Stimulated activated CD4-positive, alpha-beta T cell treated with anti-CD3 and anti-CD28 coated beads, Interleukin-12 subunit alpha, Interleukin-12 subunit beta, amount 100 ng/mL, for 48 hours (primary cell): ENCODE data around the gene CTDP1.
"Not testable (repeated sequence)": the region's sequence is repeated elsewhere in the genome, so short reads cannot be mapped to it uniquely, and the experiment has no call there.

Source experiments
- DNase-seq, 3 donors: peaks; one replicate each; pipeline ENCODE4 v3.0.0-alpha.2; 2020; ENCODE audit warnings: low read depth in 2 of 3, low spot score in 1 of 3

CTDP1 gene

DNA sequence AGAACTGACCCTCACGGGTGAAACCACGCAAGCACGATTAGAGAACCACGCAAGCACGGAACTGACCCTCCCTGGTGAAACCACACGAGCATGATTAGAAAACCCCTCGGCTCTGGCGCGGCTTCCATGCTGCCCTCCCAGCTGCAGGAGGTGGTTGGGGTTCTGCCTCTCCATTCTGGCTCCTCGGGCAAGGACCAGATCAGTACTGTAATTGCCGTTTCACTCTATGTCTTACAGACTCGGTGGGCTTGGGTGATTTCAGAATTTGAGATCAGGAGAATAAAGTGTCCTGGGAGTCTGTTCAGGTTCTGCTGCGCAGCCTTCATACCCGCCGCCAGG, 59.8 kb downstream of the CTDP1 start:
- DNase-seq, result no peak

DNA sequence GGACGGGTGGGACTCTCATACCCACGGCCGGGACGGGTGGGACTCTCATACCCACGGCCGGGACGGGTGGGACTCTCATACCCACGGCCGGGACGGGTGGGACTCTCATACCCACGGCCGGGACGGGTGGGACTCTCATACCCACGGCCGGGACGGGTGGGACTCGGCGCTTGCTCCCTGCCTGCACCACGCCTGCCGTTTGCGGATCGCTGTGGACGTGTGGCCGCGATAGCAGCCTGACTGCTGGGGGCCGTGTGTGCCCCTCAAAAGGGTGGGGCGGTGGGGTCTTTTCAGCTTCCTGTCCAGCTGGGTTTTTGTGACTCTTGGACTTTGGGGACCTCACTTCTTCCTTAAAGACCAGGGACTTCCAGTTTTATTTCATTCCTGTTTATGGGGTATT, 60.4 kb downstream of the CTDP1 start:
- DNase-seq, result not testable (repeated sequence)

DNA sequence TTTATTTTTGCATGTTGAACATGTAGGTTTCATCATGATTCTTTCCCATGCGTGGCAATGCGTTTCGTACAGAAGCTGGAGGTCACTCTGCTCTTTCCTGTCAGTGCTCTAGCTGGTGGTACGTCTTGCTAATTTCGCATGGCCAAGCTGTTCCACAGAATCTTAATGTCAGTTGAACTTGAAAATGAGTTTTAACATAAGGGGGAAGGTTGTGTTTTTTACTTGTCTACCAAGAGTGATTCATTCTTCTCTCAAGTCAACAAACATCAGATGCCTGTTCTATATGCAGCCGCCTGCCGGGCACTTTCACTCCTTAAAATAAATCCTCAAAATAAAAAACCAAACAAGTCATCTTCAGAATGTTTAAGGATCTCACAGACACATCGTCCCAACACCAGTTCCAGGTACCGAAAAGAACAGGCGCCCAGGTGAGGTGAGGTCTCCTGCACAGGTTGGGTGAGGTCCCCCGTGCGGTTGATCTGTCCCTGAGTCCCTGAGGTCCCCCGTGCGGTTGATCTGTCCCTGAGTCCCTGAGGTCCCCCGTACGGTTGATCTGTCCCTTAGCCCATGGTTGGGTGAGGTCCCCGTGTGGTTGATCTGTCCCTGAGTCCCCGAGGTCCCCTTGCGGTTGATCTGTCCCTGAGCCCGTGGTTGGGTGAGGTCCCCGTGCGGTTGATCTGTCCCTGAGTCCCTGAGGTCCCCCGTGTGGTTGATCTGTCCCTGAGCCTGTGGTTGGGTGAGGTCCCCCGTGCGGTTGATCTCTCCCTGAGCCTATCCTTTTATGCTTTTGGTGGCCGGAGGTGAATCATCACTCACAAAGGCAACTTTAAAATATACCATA, 61.1 kb downstream of the CTDP1 start:
- no peak for DNase-seq

DNA sequence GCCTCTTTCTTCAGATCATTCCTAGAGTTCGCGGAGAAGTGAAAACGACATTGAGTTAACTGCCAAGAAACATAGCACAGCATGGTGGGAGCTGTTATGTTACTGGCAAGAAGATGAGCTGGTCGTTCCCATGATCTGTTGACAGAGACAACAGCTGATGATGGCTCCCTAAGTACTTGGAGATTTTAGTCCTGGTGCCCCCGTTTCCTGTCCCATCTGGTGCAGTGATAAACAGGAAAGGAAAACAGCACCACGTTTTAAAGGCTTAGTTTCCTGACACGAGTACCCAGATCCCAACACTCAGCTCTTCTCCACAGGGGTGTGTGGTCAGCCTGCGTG, 61.7 kb downstream of the CTDP1 start:
- DNase-seq, result no peak

DNA sequence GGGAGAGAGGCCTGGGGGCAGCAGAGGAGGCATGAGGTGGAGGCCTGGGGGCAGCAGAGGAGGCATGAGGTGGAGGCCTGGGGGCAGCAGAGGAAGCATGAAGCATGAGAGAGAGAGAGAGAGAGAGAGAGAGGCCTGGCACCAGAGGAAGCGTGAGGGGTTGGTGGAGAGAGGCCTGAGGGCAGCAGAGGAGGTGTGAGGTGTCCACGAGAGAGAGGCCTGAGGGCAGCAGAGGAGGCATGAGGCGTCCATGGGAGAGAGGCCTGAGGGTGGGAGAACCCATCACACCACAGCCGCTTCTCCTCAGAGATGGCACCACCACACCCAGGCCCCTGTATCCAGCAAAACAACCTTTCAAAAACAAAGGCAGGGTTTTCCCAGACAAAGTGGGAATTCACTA, 62.5 kb downstream of the CTDP1 start:
- no peak for DNase-seq

DNA sequence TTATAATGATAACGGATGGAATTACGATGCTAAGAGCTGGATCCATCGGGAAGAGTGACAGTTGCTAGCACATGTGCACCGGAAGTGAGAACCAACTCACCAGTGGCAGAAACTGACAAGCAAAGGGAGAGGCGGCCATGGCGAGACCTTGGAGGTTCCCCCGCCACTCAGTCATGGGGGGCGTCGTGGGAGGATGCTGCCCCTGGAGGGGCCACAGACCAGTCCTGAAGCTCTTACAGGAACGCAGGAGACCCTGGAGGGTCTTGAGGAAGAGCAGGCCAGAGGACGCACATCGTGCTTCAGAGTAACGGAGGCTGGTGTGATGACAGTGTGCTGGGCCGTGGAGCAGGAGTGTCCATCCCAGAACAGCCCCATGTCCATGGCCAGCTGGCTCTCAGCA, 65.0 kb downstream of the CTDP1 start:
- no peak for DNase-seq

DNA sequence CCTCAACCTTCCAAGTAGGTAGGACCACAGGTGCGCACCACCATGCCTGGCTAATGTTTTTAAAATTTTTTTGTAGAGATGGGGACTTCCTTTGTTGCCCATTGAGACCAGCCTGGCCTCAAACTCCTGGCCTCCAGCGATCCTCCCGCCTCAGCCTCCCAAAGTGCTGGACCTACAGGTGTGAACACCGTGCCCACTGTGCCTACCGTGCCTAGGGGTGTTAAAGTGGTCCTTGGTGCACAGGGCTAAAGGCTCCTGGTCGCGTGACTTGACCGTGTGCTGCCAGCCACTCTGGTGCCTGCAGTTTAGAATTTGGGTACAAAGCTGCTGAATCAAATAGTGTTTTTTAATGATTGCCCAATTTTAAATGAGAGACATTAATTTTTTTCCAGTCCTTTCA, 67.1 kb downstream of the CTDP1 start:
- DNase-seq, result no peak

DNA sequence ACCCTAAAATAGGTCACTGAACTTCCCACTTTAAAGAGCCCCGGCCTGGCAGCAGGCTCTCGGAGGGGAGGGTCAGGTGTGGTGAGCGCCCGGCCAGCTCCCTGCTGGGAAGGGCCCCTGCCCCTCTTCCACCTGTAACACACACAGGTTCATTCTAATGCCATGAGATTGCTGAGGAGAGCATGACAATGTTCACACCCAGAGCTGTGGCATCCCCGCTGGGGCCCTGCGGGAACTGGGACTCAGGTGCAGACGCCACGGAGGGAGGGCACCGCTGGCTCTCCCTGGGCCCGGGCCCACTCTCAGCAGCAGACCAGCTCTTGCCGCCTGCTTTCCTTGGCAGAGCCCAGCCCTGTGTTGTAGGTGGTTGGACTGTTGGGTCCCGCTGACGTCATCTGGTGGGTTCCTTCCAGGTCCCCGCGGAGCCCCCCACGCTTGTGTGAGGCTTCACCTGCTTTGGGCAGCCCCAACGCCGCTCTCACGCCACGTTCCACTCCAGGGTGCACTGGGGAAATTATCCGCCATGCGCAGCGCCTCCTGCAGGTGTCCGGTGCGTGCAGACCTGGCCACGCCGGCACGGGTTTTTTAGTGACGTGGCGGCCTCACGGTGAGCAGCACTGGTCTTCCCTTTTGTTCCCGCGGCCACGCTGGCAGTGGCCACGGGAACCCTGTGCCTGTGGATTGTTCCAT, 67.7 kb downstream of the CTDP1 start:
- no peak for DNase-seq

DNA sequence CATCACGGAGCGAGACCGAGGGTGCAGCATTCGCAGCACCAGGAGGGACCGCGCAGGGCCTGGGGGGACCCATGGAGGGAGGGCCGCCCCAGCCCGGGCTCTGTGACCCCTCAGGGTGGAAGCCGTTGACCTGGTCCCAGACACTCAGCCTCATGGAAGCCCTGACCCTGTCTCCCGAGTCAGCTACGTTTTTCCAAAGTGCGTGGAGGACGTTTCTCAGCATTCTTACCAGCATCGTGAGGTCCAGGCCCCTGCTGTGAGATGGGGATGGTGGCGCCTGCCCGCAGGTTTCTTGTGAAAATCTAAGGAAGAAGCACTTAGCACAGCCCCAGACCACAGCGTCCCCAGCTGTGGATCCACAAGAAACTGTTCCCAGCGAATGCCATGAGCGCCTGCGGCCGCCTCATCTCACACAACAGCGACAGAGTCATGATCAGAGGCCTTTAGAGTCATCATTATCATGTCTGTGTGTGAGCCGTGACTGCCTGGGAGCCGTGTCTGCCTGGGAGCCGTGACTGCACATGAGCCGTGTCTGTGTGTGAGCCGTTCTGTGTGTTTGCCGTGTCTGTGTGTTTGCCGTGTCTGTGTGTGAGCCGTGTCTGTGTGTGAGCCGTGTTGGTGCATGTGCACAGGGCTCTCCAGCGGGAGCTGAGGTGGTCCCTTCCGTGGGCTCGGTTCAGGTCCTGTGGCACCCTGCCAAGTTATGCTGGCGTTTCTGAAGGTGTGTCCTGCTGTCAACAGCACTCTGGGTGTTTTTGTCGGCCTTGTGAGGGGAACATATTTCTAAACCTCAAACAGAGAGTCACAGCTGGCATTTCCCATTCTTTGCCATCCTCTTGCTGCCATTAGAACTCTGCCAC, 68.9 kb downstream of the CTDP1 start:
- no peak for DNase-seq

DNA sequence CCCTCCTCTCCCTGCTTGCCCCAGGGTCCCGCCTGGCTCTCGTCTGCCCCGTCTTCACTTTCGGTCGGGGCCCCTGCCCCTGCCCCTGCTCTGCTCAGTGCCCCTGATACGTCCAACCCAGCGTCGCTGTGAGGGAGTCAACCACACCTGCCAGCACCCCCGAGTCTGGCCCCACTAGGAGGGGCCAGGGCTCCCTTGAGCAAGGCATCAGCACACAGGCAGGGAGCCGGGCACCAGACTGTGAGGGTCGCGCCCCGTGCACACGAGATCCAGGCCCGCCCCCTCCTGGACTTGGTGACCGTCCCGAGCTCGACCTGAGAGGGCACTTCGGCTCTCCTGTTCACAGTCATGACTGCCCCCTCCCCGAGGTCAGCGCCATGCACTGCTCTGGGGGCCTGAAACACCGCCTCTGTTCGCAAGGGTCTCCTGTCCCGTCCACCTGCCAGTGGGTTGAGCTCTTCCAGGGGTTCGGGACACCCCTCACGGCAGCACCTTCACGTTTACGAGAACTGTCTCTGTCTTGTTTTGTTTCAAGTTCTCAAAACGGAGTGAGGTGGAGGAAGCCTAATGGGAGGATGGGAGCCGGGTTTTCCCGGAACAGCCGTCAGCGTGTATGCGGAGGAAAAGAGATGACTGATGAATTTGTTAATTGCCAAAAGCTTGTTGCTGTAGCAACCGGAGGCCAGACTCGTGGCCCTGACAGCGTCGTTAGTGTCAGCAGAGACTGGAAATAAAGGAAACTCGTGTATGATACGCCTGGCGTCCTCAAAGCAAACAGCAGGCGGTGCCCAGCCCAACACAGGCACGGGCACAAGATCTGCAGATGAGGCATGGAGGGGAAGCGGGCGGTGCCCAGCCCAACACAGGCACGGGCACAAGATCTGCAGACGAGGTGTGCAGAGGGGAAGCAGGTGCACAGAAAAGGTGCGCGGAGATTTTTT, 69.9 kb downstream of the CTDP1 start:
- no peak for DNase-seq

DNA sequence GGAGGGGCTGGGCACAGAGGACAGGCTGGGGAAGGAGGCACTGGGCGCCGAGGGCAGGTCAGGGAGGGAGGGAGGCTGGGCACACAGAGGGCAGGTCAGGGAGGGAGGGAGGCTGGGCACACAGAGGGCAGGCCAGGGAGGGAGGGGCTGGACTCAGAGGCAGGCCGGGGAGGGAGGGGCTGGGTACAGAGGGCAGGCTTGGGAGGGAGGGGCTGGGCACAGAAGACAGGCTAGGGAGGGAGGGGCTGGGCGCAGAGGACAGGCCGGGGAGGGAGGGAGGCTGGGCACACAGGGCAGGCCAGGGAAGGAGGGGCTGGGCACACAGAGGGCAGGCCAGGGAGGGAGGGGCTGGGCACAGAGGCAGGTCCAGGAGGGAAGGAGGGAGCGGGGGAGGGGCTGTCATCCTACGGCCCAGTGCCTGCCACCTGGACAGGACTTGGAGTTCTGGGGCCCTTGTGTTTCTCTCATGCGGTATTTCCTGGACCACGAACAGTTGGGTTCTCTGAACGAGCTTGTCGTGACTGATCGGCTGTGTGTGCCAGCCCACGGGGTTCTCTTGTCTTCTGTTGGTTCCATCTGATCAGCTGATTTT, 71.5 kb downstream of the CTDP1 start:
- DNase-seq, result no peak

DNA sequence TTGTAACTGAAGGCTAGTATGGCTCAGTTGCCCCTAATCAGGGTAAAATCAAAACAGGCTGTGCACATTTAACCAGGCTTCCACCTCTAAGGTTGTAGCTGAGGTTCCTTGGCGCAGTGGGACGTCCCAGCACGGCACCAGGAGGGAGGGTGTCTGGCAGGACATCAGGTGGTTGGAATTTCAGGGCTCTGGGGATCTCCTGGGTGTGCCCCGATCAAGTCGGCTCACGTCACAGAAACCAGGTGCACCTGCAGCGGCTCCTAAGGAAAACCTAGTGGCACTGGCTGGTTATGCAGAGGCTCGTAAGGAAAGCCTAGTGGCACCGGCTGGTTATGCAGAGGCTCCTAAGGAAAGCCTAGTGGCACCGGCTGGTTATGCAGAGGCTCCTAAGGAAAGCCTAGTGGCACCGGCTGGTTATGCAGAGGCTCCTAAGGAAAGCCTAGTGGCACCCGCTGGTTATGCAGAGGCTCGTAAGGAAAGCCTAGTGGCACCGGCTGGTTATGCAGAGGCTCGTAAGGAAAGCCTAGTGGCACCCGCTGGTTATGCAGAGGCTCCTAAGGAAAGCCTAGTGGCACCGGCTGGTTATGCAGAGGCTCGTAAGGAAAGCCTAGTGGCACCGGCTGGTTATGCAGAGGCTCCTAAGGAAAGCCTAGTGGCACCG, 72.4 kb downstream of the CTDP1 start:
- not testable (repeated sequence) for DNase-seq

DNA sequence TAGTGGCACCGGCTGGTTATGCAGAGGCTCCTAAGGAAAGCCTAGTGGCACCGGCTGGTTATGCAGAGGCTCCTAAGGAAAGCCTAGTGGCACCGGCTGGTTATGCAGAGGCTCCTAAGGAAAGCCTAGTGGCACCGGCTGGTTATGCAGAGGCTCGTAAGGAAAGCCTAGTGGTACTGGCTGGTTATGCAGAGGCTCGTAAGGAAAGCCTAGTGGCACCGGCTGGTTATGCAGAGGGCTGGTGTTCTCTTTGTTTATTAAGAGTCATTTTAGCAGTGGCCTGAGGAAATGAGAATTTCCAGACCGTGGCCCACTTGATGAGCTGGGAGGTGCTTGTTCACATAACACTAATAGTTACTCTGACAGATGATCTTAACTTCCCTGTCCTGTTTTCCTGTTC, 73.3 kb downstream of the CTDP1 start:
- DNase-seq, result not testable (repeated sequence)

DNA sequence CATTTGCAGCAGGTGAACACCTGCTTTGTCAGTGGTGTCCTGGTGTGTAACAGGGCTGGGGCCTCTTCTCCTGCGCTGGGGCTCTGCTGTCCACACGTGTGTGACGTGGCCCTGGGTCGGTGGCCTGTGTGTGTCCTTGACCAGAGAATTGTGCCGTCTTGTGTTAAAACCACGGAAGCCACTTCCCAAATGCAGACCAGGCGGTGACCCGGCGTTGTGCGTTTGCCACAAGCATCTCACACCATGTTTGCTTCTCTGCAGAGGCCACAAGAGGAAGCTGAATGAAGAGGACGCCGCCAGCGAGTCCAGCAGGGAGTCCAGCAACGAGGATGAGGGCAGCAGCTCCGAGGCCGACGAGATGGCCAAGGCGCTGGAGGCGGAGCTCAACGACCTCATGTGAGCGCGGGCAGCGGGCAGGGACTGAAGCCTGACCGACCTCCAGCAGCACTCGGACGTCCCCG, 73.8 kb downstream of the CTDP1 start:
- DNase-seq, result no peak

DNA sequence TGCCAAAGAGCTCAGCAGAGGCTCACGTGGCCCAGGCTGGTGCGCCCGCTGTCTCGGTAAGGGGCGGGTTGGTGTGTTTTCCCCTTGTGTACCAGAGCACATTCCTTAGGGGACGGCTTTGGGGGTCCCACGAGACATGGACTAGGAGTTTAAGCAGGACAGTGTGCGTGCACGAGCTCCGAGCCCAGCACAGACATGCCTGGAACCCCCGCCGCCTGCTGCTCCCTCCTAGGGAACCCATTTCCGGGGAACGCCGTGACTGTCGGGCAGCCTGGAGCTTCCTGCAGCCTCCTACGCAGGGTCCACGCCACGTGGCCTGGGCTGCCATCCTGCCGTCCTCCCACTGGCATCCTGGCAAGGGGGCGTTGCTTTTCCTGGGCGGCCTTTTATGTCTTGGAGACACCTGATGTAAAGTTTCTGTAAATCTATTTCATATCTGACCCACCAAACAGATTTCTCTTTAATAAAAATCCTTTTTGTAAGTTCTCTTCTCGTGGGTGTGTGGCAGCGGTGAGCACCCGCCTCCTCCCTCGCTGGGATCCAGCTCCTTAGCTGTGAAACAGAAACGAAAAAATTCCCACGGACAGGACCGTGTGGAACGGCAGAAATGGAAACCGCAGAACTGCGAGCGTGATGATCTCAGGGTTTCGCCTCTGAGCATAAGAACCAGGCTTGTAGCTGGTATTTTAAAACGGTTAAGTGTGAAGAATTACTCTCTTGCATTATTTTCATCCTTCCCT, 74.6 kb downstream of the CTDP1 start:
- DNase-seq, result no peak

DNA sequence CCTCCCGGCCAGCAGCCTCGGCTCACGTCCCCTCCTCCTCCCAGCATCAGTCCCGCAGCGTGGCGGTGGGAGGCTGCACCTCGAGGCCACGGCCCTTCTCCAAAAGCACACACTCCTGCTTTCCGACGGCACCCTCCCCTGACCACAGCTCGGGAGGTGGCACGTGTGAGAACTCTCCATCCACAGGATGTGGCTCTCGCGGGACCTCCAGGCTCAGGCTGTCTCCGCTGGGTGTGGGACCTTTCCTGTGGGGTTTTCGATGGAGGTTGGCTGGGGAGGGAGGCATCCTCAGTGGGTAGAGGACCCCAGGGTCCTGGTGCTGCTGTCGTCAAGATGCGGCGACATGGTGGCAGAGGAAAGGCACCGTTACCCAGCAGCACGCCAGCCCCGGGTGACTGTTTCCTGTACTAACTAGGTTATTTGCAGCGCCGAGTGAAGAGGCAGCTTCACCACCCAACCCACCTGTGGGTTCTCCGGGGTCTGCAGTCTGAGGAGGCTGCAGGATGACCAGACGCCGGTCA, 75.3 kb downstream of the CTDP1 start:
- DNase-seq, result no peak

DNA sequence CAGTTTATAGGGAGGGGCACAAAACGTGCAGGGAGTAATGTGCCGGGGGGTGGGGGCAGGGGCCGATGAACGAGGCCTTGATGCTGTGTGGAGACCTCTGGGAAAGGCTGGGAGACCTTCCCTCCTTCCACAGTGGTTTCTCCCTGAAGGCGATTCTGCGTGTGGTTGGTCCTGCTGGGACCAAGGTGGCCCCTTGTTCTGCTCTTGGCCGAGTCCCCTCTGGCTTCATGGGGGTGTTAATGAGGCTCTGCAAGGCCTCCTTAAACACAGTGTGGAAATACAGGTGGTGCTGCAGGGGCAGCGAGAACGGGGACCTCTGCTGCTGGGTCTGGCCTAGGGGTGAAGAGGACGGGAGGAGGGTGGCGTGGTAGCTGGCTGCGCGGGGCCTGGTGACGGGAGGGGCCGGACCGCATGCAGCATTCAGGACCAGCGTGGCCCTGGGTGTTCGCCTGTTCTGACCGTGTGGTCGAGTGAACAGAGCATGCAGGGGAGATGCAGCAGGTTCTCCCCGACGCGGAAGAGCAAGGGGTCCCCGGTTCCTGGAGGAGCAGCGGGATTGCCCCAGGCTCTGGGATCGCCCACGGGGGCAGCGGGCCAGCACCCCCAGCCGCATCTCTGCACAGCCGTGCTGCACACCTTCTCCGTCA, 76.0 kb downstream of the CTDP1 start:
- DNase-seq, result no peak

DNA sequence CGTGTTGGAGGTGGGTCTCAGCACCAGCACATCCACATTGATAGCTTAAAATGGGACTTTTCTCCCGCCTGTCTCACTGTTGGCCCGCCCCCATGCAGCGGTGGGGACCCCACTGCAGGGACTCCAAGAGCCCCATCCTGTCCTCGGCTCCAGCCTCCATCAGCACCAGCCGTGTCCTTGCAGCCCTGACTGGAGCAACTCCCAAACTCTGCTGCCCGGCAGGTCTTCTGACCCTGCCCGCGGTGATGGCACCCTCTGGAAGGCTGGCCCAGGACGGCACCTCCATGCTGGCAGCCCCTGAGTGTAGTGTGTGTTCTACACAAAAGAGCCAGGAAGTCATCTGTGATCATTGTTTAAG, 76.5 kb downstream of the CTDP1 start:
- DNase-seq, result no peak

DNA sequence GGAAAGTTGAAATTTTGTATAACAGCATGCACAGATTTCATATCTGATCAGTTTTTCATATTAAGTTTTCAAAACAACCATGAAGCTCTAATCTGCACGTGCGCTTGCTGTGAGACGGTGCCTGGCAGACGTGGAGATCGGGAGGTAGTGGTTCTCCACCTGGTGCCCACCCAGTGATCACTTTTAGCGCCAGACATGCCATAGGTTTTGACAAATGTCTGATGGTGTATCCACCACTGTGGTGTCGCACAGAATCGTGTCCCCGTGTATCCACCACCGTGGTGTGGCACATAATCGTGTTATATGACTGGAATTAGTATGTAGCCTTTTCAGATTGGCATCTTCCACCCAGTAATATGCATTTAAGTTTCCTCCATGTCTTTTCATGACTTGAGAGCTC, 77.2 kb downstream of the CTDP1 start:
- DNase-seq, result no peak
